ENCODE measurements around the gene ZNF80.
A peak's percentile ranks its signal among the peaks of the same experiment; 100 is the strongest.

Gene ZNF80

GRCh38 chr3:114218578-114219185, 18.7 kb downstream of the ZNF80 start:
- no peak overlapping the region for H3K4me3 ChIP-seq (replicated peaks; ENCODE audit: low read depth, low read length)
- no peaks in the 10 kb centered on the region for H3K36me3 ChIP-seq (ENCODE audit: control insufficient read depth, insufficient read depth, low read length)
- H3K27me3 ChIP-seq (replicated peaks; ENCODE audit: control insufficient read depth, insufficient read depth, low read length): no peaks in the 10 kb centered on the region
- TF ChIP-seq CTCF (IDR thresholded peaks at IDR 0.05; ENCODE audit: insufficient read depth, low read length, poor library complexity, severe bottlenecking): no peak
- DNase-seq (ENCODE audit: extremely low read depth, insufficient read length): no peak

GRCh38 chr3:114218006-114218405, 19.4 kb downstream of the ZNF80 start:
- DNase-seq (ENCODE audit: extremely low read depth, insufficient read length): no peak
- TF ChIP-seq CTCF (IDR thresholded peaks at IDR 0.05; ENCODE audit: insufficient read depth, low read length, poor library complexity, severe bottlenecking): no peak
- Histone ChIP-seq H3K27me3 (replicated peaks; ENCODE audit: control insufficient read depth, insufficient read depth, low read length) (no peaks in the 10 kb centered on the region), H3K4me3 (replicated peaks; ENCODE audit: low read depth, low read length) (no peak overlapping the region), H3K36me3 (ENCODE audit: control insufficient read depth, insufficient read depth, low read length) (no peaks in the 10 kb centered on the region)

GRCh38 chr3:114217266-114217665, 20.1 kb downstream of the ZNF80 start:
- Histone ChIP-seq H3K4me3 (replicated peaks; ENCODE audit: low read depth, low read length) (no peak overlapping the region), H3K27me3 (replicated peaks; ENCODE audit: control insufficient read depth, insufficient read depth, low read length) (no peaks in the 10 kb centered on the region), H3K36me3 (ENCODE audit: control insufficient read depth, insufficient read depth, low read length) (no peaks in the 10 kb centered on the region)
- TF ChIP-seq CTCF (IDR thresholded peaks at IDR 0.05; ENCODE audit: insufficient read depth, low read length, poor library complexity, severe bottlenecking): no peak
- DNase-seq (ENCODE audit: extremely low read depth, insufficient read length): no peak

- no peaks in the 10 kb centered on the region for H3K27me3 ChIP-seq (replicated peaks; ENCODE audit: control insufficient read depth, insufficient read depth, low read length)
- H3K36me3 ChIP-seq (ENCODE audit: control insufficient read depth, insufficient read depth, low read length): no peaks in the 10 kb centered on the region
- TF ChIP-seq CTCF (IDR thresholded peaks at IDR 0.05; ENCODE audit: insufficient read depth, low read length, poor library complexity, severe bottlenecking): no peak
- DNase-seq (ENCODE audit: extremely low read depth, insufficient read length): no peak
- H3K4me3 ChIP-seq (replicated peaks; ENCODE audit: low read depth, low read length): no peak overlapping the region
Observed at GRCh38 chr3:114216186-114216970, 21.0 kb downstream of the ZNF80 start.

- peak; percentile 30 for DNase-seq (ENCODE audit: extremely low read depth, insufficient read length)
- Histone ChIP-seq H3K4me3 (replicated peaks; ENCODE audit: low read depth, low read length) (peak overlapping the region; percentile 52), H3K27me3 (replicated peaks; ENCODE audit: control insufficient read depth, insufficient read depth, low read length) (no peaks in the 10 kb centered on the region), H3K36me3 (ENCODE audit: control insufficient read depth, insufficient read depth, low read length) (no peaks in the 10 kb centered on the region)
- no peak for TF ChIP-seq CTCF (IDR thresholded peaks at IDR 0.05; ENCODE audit: insufficient read depth, low read length, poor library complexity, severe bottlenecking)
Observed at GRCh38 chr3:114214542-114215341, 22.6 kb downstream of the ZNF80 start.
